ENCODE measurements around the gene ADARB2.

Gene ADARB2

DNA sequence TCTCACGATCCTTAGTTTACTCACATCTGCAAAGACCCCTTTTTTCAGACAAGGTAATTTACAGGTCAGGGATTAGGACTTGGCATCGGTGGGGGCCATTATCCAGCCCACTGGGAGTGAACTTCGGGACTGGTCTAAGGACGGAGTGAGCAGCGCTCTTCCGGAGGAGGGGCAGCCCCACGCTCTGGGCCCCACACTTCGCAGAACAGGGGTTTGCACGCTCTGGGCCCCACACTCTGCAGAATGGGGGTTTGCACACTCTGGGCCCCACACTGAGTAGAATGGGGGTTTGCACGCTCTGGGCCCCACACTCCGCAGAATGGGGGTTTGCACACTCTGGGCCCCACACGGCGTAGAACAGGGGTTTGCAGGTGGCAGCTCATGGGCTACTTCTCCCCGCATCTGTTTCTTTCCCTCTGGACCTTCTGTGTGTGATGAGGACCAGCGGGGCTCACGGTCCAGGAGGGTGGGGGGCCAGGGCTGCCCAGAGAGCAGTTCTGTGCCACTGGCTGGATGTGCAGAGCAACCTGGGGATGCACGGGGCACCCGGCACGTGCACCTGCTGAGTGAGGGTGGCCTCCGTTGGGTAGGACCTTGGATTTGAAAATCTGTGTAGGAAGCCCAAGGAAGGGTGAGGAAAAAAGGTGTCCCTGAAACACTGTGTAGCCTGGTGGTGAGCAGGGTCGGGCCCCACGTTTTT lies 546.4 kb downstream of the ADARB2 start:
- no peak for DNase-seq

DNA sequence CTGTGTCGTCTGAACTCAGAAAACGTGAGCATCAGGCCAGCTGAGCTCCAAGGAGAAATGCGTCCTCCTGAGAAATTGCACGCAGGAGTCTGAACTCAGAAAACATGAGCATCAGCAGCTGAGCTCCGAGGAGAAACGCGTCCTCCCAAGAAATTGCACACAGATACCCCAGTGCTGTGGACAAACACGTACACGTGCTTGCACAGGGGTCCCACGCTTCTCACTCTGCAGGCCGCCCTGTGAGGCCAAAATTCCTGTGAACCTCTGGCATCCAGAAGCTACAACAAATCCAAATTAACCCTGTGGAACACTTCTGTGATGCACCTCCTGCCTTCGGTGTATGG lies 547.3 kb downstream of the ADARB2 start:
- DNase-seq = no peak

DNA sequence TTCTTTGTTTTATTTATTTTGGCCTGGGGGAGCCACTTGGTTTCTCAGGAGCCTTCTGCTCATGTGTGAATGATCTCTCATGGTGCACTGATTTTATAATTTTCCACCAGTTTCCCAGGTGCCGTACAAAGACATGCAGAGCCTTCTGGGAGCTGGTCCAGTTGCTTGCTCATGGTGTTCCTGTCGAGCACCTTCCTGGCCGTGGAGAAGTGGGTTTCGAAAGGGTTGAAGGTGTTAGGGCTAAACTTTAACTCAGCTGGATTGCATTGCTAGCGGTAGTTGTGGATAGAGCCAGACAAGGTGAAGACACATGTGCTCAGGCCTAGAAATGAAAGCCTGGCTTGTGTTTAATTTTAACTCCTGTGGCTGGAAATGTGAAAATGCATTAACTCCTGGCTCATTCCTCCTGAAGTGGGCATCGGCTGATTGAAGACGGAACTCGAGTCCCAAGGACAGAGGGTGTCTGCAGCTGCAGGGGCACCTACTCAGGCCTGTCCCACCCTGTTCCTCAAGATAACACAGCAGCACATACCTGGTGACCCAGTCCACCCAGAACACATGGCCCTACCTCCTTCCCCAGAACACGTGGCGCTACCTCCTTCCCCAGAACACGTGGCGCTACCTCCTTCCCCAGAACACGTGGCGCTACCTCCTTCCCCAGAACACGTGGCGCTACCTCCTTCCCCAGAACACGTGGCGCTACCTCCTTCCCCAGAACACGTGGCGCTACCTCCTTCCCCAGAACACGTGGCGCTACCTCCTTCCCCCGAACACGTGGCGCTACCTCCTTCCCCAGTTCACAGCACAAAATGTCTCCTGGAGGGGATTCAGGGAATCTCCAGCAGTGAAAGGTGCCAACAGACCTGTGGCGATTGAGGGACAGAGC lies 547.9 kb downstream of the ADARB2 start:
- DNase-seq = no peak

DNA sequence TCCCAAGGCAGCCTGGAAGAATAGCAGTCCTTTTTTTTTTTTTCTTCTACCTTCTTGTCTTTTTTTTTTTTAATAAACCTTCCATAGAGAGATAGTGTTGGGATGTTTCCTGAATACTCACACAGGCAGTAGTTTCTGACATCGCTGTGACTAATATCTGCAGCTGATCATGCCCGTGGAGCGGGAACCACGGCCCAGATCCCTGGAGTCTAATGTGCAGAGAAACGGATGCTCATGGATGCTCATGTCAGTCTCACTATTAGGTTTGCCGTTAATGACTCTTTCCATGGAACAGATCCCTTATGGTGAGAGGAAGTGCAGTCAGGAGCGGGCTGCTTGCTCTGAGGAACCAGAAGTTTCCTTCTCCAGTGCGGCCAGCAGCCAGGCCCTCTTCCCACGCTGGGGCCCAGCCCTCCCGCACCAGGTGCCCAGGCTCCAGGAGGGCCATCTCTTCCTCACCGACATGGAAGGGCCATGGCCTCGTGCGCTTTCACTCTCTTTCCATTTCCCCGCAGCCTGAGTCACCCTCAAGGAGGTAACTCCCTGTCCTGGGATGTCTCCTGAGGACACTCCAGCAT lies 548.7 kb downstream of the ADARB2 start:
- DNase-seq = no peak

DNA sequence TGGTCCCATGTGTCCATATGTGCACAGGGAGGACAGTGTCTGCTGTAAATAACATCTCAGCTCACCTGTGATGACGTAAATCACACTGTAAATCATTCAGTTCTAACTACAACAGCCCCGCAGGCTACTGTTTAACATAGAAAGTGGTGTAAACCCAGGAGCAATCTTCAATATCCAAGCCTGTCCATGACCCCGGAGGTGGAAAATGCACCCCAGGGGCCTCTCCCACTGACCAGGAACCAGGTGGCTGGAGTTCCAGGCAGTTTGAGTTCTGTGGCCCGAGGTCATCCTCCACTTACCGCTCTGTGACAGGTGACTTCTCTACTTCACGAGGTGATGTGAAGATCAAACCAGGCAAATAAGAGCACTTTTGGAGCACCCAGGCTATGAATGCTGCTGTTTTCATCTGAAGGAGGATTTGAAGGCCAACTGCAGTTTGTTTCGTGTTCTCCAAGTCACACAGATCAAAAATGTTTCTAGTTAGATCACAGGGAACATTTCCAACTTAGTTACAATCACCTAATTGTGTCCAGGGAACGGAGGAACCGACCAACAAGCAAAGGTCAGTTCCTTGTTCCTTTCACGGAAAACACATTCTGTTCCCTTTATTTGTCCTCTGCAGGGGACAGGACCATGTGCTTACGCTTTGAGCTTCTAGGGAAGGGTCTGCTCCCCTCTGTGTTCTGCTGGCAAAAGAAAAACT lies 549.3 kb downstream of the ADARB2 start:
- DNase-seq = no peak

DNA sequence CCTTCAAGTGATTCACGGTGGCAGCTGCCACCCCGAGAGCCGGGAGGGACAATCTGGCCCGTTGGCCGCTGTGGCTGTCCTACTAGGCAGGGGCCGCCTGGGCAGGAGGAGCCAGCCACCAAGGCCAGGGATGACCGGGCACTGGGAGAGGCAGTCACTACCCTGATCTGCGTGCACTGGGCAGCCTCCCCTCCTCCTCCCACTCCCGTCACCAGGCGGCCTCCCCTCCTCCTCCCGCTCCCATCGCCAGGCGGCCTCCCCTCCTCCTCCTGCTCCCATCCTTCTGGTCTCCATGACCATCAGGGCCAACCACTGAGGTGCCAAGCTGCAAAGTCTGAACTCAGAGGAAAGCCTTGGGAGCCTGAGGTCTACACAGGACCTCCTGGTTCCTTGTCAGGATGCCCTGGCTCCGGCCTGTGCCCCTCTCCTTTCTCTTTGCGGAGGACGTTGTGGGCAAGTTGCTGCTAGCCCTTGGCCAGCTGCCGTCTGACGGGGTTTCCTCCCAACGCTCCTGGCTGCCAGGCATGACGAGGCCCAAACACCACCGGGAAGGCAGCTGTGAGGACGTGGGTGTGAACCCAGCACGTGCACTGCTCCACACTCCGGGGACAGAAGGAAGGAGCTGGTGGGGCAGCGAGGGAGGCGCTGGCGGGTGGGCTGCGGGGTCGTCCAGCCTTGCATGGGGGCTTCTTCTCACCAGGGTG lies 550.0 kb downstream of the ADARB2 start:
- no peak for DNase-seq

DNA sequence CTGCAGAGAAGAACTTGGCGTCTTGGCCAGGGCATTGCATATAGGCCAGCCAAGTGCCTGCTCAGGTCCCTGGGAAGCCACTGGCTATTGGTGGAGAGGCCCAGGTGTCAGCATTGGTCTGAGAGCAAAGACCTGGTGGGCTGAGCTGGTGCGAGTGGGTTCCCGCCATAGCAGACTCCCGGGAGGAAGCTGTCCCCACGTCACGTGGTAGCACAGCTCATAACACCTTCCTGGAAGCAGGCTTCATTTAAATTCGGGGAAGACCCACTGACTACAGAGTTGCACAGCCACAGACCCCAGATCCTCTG lies 550.7 kb downstream of the ADARB2 start:
- no peak for DNase-seq

DNA sequence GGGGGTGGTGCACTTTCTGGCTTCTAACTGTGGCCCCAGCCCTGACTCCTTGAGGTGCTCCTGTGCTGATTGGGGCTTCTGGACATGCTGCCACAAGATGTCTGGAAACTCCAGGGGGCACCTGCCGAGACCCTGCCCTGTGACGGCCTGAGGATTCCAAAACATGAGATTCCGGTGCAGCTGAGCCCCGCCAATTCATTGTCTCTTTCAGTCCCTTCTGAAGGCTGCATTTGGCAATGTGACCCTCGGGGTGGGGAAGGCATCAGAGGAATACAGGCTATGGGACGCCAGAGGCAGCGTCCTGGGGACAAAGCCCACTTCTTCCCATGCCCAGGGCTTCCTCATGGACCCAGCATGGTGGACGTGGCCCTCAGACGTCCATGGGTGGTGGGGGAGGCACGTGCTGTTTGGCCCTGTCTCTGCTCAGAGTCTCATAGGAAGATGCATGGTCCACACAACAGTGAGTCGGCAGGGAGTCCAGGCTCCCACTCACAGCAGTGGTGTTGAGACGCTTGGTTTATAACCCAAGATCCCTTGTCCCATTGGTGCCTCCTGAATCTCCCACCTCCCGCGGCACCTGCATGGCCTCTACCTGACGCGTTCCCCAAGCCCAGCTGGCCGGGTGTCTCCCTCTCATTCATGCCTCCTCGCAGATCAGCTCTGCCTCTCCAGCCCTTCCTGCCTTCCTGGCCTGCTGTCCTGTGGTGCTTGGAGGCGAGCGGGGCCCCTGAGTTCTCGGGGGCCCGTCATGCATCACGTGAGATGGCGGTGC lies 551.2 kb downstream of the ADARB2 start:
- DNase-seq = no peak

DNA sequence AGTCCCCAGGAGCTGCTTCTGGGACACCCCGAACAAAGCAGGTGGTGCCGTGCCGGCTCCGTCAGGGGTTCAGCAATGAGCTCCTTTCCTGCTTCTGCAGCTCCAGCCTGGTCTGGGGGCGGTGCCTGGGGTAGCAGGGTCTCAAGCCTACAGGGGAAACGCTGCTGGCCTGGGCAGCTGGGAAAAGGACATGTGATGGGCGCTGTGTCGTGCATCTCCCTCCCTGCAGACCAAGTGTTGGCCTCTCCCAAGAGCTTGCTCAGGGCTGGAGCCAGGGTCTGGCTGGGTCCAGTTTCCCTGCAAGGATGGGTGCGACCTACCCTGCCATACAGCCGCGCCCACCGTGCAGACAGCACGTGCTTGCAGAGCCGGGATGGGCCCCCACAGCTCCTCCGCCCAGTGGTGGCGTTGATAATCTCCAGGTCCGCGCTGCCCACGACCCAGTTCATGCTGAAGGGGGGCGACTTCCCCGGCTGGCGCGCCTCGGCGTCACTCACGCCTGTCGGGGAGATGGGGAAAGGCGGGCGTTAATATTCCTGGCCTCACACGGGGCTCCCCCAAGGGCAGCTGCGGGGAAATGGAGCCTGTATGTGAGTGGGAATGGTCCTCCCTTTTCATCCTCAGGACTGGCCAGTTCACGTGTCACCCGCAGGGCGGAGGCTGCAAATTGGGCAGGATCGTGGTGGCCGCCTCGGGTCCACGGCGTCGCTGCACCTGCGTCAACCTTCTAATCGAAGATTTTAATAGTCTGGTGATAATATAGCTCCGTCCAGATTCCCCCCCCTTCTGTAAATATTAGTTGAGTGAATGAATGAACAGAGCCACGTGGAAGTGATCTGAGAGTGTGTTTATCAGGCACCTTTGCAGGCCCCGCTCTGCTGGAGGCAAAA lies 552.5 kb downstream of the ADARB2 start:
- no peak for DNase-seq

DNA sequence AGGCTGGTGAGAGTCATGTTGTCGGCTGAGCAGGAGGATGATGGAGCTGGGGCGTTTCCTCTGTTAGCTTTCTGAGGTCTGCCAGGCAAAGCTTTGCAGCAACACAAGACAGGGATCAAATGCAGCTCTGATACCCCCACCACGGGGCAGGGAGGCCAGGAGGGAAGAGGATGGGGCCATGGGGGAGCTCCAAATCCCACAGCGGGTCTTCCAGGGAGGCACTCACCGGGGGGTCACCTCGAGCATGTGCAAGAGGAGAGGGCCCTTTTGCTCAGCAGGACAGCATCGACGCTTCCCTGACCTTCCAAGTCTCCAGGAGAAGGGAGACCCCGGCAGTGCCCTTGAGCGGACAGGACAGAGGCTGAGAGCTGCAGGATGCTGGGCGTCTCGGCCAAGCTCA lies 553.6 kb downstream of the ADARB2 start:
- DNase-seq = no peak

DNA sequence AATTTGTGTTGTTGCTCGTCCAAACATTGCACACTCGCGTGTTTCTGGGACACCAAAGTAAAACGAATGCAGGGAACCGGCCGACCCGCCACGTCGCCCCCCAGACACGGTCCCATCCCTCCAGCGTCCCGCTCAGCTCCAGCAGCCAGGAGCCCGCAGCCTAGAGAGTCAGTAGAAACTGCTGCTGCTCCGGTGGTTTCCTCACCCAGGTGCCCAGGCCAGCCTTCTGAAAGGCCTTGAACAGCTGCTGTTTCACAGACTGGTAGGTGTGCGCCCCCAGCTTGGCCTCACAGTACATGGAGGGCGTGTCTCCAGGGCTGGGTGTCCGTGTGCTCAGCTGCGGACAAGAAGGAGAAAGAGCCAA lies 554.3 kb downstream of the ADARB2 start:
- no peak for DNase-seq

DNA sequence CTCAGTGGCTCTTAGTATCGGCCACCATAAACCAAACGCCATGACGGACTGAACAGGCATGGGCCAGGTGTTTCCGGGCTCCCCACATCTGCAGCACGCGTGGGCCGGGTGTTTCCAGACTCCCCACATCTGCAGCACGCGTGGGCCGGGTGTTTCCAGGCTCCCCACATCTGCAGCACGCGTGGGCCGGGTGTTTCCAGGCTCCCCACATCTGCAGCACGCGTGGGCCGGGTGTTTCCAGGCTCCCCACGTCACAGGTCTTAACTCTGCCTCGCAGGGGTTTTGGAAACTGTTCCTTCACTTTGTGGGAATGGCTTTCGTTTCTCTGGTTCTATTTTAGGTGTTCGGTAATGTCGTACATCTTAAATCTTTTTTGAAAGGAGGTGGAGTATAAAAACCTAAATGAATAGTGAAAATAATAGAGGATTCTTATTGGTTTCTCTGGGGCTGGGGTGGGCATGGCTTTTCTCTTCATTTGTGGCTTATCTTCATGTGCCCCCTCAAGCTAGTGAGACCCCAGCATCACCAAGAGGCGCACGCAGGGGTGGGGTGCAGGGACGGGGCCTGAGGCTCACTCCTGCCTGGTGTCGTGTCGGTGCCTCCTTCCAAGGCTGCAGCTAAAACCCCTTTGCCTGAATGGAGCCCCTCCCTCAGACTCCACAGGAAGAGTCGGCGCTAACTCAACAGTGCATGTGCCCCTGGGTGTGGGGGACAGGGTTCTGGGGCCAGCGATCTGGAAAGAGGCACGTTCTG lies 554.9 kb downstream of the ADARB2 start:
- no peak for DNase-seq

DNA sequence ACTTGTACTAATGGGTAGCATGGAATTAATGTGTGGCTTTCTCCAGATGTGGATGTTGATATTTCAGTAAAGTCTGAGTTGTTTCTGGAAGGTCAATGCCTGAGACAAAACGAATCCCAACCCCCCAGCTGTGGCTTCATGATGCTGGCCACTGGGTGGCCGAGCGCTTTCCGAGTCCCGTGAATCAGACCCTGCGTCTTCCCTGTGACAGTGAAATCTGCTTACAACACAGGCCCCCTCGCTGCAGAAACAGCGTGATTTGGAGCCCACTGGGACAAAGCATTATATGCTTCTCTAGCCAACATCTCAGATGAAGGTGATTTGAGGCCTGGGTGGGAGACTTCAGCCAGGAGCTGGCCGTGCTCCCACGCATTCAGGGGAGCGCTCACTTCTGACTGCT lies 556.5 kb downstream of the ADARB2 start:
- DNase-seq = no peak

DNA sequence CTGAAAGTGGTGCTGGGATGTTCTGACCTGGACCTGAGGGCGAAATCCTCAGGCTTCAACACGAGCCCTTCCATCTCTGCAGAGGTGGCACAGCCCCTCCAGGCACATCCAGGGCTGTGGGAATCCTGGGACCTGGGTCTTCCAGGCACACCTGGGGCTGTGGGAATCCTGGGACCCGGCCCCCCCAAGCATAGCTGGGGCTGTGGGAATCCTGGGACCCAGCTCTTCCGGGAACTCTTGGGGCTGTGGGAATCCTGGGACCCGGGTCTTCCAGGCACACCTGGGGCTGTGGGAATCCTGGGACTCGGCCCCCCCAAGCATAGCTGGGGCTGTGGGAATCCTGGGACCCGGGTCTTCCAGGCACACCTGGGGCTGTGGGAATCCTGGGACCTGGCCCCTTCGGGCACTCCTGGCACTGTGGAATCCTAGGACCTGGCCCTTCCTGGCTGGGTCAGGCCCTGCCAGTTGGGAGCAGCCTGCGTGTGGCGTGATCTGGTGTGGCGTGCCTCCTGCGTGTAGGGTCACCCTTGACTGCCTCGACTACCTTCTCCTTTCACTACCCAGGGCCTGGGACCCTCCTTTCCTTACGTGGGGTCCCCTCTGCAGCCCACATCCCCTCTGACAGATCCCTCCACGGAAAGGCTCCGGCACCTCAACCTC lies 557.1 kb downstream of the ADARB2 start:
- no peak for DNase-seq

DNA sequence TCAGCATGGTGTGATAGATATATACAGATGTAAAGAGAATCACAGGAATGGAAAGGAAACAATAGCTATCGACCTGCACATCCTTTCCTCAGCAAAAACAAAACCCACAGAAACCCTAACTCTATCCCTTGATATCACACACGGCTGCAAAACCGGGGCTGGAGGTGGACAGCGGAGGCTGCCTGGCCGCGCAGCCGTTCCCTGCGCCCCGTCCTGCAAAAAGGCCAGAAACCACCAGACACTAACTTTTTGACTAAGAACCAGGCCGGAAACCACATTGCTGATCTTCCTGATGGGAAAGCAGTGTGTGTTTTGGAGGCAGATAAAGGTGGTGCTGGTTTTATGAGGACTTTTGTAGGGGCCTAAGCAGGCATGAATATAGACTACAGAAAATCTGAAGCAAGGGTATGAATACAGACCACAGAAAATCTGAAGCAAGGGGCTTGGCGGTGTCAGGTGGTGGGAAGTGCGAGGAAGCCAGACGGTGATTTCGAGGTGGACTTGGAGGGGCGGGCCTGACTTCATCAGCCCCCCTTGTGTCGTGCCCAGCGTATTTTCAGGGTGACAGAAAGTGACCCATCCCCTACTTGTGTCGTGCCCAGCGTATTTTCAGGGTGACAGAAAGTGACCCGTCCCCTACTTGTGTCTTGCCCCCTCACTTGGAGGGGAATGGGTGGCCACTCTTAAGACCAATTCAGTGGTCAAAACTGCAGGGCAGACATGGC lies 557.8 kb downstream of the ADARB2 start:
- no peak for DNase-seq

DNA sequence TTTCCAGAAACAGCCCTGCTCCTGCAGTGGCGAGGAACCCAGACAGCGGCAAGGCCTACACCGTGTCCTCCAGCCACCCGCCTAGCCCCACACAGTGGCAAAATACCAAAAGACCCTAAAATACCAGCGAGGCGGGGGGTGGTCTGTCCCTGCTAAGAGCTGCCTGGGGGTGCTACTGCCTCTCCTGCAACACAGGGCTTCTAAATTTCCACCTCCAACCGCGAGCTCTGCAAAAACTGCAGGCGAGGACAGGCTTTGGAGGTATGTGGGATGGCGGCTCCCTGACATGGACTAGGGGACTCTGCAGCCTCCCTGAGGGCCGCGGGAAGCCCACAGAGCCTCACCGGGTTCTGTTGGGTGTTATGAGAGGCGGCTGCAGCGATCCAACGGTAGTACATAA lies 558.8 kb downstream of the ADARB2 start:
- DNase-seq = no peak

DNA sequence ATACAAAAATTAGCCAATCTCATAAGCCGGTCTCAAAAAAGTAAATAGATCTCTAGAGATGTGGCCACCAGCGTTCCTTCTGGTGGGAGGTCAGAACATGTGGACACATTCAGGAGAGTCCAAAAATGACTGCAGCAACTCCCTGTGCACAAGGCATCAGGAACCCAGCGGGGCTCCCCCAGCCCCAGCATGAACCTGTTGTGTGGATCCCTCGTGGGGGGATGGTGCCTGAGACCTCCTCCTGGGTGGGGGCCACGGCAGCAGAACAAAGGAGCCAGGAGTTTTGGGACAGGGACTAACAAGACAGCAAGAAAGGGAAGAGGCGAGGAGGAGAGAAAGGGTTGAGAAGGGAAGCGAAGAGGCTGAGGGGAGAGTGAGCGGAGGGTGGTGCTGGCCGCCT lies 559.4 kb downstream of the ADARB2 start:
- no peak for DNase-seq

DNA sequence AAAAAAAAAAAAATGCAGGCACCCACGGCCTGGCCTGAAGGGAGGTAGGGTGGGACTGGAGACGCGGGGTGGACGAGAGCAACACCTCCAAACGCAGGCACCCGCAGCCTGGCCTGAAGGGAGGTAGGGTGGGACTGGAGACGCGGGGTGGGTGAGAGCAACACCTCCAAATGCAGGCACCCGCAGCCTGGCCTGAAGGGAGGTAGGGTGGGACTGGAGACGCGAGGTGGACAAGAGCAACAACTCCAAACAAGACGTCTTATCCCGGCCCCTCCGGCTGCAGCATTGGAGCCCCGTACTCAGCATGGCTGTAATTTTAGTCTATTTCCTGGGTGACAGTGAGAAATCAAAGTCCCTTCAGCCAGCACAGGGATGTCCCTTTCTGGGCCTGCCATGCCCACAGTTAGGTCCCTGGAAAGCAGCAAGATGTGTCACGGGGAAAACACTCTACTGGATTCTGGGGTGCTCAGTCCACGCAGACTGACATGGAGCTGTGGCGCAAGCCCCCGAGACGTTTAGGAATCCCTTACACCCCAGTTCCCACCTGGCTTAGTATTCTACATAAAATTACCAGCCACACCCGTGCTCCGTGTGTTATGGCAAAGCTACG lies 561.3 kb downstream of the ADARB2 start:
- DNase-seq = no peak

DNA sequence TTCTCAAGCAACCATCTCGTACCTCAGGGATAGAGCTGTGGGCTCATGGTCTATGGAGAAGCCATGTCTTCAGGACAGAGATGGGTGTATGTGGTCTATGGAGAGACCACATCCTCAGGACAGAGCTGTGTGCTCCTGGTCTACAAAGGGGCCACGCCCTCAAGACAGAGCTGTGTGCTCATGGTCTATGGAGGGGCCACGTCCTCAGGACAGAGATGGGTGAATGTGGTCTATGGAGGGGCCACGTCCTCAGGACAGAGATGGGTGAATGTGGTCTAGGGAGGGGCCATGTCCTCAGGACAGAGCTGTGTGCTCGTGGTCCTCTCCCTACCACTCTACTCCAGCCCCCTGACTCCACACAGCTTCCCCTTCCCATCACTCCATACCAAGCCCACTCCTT lies 563.3 kb downstream of the ADARB2 start:
- no peak for DNase-seq

All from activated CD4-positive, alpha-beta T cell treated with anti-CD3 and anti-CD28 coated beads for 48 hours (primary cell).